ENCODE measurements around the gene SCLT1.

DNA sequence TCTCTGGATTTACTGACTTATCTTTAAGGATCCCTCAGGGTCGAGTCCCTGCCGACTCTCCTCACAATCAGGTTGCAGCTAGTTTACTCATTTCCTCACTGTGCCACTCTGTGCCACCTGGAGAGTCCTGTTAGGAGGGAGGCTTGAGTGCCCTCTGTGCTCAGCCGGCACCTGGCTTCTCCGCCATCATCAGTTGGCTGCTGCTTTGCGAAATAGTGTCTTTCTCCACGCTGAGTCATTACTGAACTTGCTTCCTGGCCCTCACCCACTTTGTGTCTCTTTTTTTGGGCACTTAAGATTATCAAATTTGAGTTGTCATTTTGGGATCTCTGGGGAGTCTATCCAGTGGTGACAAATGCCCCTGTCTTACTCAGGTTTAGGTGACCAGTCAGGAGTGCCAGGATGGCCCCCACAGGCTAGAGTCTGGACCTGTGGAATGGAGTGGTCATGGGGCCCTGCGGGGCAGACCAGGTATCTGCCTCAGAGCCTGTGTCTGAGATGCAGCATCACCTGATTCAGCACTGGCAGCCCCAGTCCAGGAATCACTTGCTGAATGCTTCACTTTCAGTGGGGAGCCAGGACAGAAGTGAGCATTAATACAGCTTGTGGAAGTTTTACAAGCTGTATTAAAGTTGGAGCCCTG lies 246.1 kb downstream of the SCLT1 start:
- TF ChIP-seq, protein P1, sequence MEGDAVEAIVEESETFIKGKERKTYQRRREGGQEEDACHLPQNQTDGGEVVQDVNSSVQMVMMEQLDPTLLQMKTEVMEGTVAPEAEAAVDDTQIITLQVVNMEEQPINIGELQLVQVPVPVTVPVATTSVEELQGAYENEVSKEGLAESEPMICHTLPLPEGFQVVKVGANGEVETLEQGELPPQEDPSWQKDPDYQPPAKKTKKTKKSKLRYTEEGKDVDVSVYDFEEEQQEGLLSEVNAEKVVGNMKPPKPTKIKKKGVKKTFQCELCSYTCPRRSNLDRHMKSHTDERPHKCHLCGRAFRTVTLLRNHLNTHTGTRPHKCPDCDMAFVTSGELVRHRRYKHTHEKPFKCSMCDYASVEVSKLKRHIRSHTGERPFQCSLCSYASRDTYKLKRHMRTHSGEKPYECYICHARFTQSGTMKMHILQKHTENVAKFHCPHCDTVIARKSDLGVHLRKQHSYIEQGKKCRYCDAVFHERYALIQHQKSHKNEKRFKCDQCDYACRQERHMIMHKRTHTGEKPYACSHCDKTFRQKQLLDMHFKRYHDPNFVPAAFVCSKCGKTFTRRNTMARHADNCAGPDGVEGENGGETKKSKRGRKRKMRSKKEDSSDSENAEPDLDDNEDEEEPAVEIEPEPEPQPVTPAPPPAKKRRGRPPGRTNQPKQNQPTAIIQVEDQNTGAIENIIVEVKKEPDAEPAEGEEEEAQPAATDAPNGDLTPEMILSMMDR (IDR thresholded peaks at IDR 0.05) = no peak
- no peak for TF ChIP-seq POLR2A (IDR thresholded peaks at IDR 0.05)

Measured in sigmoid colon (tissue), 3 donors.